Neuronal stem cell (in vitro differentiated cells): ENCODE measurements around the gene TMTC1.
A peak's percentile ranks its signal among the peaks of the same experiment; 100 is the strongest.

Experiments used
- DNase-seq: peaks from one replicate; pipeline ENCODE4 v3.0.0-alpha.2; 2013; ENCODE audit warnings: low spot score
- H2AFZ ChIP-seq: one replicate; pipeline ENCODE4 v1.6.1; 2013; ENCODE audit warnings: mild to moderate bottlenecking, low read length, inconsistent platforms
- H2AK5ac ChIP-seq: 2 replicates; pipeline ENCODE4 v1.6.1; 2013; ENCODE audit warnings: low read depth, mild to moderate bottlenecking, inconsistent platforms, low read length, moderate library complexity, mixed read lengths
- H2BK120ac ChIP-seq: 2 replicates; pipeline ENCODE4 v1.6.1; 2013; ENCODE audit warnings: low read depth, mild to moderate bottlenecking, inconsistent platforms, low read length, moderate library complexity, mixed read lengths
- H2BK12ac ChIP-seq: one replicate; pipeline ENCODE4 v1.6.1; 2013; ENCODE audit warnings: low read length, inconsistent platforms
- H2BK15ac ChIP-seq: 2 replicates; pipeline ENCODE4 v1.6.1; 2013; ENCODE audit warnings: mild to moderate bottlenecking, low read length, inconsistent platforms, mixed read lengths
- H2BK5ac ChIP-seq: one replicate; pipeline ENCODE4 v1.6.1; 2013; ENCODE audit warnings: inconsistent platforms, mild to moderate bottlenecking, low read length, moderate library complexity
- H3K14ac ChIP-seq: one replicate; pipeline ENCODE4 v1.6.1; 2013; ENCODE audit warnings: low read length, inconsistent platforms
- H3K18ac ChIP-seq: 2 replicates; pipeline ENCODE4 v1.6.1; 2013; ENCODE audit warnings: low read length, inconsistent platforms
- H3K23ac ChIP-seq: 2 replicates; pipeline ENCODE4 v1.6.1; 2013; ENCODE audit warnings: low read depth, mild to moderate bottlenecking, mixed read lengths, low read length, inconsistent platforms; ENCODE audit not compliant: poor library complexity
- H3K27ac ChIP-seq: replicated peaks from 3 replicates; pipeline ENCODE4 v1.5.1; 2013; ENCODE audit warnings: low read length, inconsistent platforms
- H3K27me3 ChIP-seq, 3 experiments: 2 replicates each; pipeline ENCODE4 v1.6.1; 2013; ENCODE audit warnings: low read length in 3 of 3, mild to moderate bottlenecking in 2 of 3, inconsistent platforms in 1 of 3, low read depth in 1 of 3, mixed read lengths in 1 of 3, moderate library complexity in 1 of 3; ENCODE audit not compliant: control insufficient read depth in 3 of 3, insufficient read depth in 3 of 3
- H3K36me3 ChIP-seq, 2 donors: replicated peaks in 1 of 2; 2 replicates each; pipeline ENCODE4 v1.6.1; 2013; ENCODE audit warnings: low read length in 2 of 2; ENCODE audit not compliant: control insufficient read depth in 2 of 2, insufficient read depth in 2 of 2
- H3K4ac ChIP-seq: 2 replicates; pipeline ENCODE4 v1.6.1; 2013; ENCODE audit warnings: inconsistent platforms, mild to moderate bottlenecking, low read length, moderate library complexity
- H3K4me1 ChIP-seq, 2 donors: 1 replicate in 1 of 2; 2 replicates in 1 of 2; pipeline ENCODE4 v1.6.1; 2013; ENCODE audit warnings: low read length in 2 of 2, low read depth in 1 of 2; ENCODE audit not compliant: control insufficient read depth in 2 of 2, insufficient read depth in 1 of 2
- H3K4me2 ChIP-seq: one replicate; pipeline ENCODE4 v1.6.1; 2013; ENCODE audit warnings: mild to moderate bottlenecking, low read length, inconsistent platforms; ENCODE audit not compliant: insufficient read depth, poor library complexity, severe bottlenecking
- H3K4me3 ChIP-seq, 2 donors: 2 replicates each; pipeline ENCODE4 v1.5.1; 2013; ENCODE audit warnings: low read length in 2 of 2, mild to moderate bottlenecking in 2 of 2, inconsistent platforms in 1 of 2, moderate library complexity in 1 of 2
- H3K79me1 ChIP-seq: one replicate; pipeline ENCODE4 v1.6.1; 2013; ENCODE audit warnings: low read depth, mild to moderate bottlenecking, inconsistent platforms, low read length, moderate library complexity
- H3K9ac ChIP-seq: one replicate; pipeline ENCODE4 v1.6.1; 2013; ENCODE audit warnings: mild to moderate bottlenecking, low read depth, low read length, inconsistent platforms; ENCODE audit not compliant: poor library complexity
- H3K9me3 ChIP-seq, 2 donors: replicated peaks in 1 of 2; 2 replicates each; pipeline versions ENCODE3 to v1.6.1; 2013; ENCODE audit warnings: low read length in 2 of 2, mild to moderate bottlenecking in 2 of 2, inconsistent platforms in 1 of 2, low read depth in 1 of 2, mixed read lengths in 1 of 2, moderate library complexity in 1 of 2; ENCODE audit not compliant: control insufficient read depth in 2 of 2, insufficient read depth in 1 of 2
- H4K8ac ChIP-seq: one replicate; pipeline ENCODE4 v1.6.1; 2013; ENCODE audit warnings: low read depth, mild to moderate bottlenecking, inconsistent platforms, low read length, moderate library complexity
- H4K91ac ChIP-seq: one replicate; pipeline ENCODE4 v1.6.1; 2013; ENCODE audit warnings: low read length, low read depth, mild to moderate bottlenecking, inconsistent platforms; ENCODE audit not compliant: poor library complexity
- WGBS, 2 donors: extraction: QIAGEN DNeasy Blood & Tissue Kit; methylation state at CpG; one replicate each; pipeline ENCODE4 v1.1.7; 2013; ENCODE audit warnings: missing lambda C conversion rate in 2 of 2, mixed read lengths in 1 of 2; ENCODE audit not compliant: insufficient read length in 2 of 2, insufficient replicate concordance in 1 of 2; ENCODE audit errors: extremely low coverage in 2 of 2; 5-methylcytosine and 5-hydroxymethylcytosine counted together

TMTC1 gene

DNA sequence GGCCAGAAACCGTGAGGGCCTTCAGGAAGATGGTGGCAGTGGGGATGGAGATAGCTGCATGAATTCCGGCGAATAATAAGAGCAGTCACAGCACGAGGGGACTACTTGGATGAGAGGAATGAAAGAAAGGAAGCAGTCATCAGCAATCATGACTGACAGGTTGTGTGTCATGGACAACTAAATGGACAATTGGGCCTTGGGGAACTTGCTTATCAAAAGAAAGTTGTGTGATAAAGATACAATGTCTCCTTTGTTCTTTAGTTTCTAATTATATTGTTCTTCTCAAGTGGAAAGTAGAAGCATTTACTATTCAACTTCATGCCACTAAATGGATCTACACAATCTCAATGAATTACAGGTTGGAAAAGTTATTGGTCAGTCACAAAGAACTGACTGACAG, 130.5 kb downstream of the TMTC1 start:
- no peak overlapping the region for H2BK5ac ChIP-seq
- no peak overlapping the region for H2AFZ ChIP-seq
- no peaks in the 10 kb centered on the region for H3K79me1 ChIP-seq
- H3K27ac ChIP-seq = no peak overlapping the region
- H3K36me3 ChIP-seq = peaks cover 2 to 49% of the 10 kb centered on the region in 2 donors
- H3K9me3 ChIP-seq = peaks cover 0 to 8% of the 10 kb centered on the region in 2 donors
- no peak for DNase-seq
- H3K27me3 ChIP-seq = peaks cover 0 to 2% (median 0%) of the 10 kb centered on the region in 3 experiments
- no peak overlapping the region for H3K4me3 ChIP-seq
- H3K18ac ChIP-seq = no peak overlapping the region
- H3K4ac ChIP-seq = no peak overlapping the region
- no peak overlapping the region for H3K4me2 ChIP-seq
- H4K91ac ChIP-seq = no peak overlapping the region
- H3K23ac ChIP-seq = no peak overlapping the region
- no peak overlapping the region for H2BK120ac ChIP-seq
- no peak overlapping the region for H4K8ac ChIP-seq
- no peak overlapping the region for H3K14ac ChIP-seq
- no peak overlapping the region for H2BK15ac ChIP-seq
- no CpG with 5 or more reads among the region's 4 CpGs for WGBS, 2 donors
- H2AK5ac ChIP-seq = no peak overlapping the region
- no peak overlapping the region for H3K9ac ChIP-seq
- no peak overlapping the region for H2BK12ac ChIP-seq
- H3K4me1 ChIP-seq = peaks cover 0 to 3% of the 10 kb centered on the region in 2 donors

DNA sequence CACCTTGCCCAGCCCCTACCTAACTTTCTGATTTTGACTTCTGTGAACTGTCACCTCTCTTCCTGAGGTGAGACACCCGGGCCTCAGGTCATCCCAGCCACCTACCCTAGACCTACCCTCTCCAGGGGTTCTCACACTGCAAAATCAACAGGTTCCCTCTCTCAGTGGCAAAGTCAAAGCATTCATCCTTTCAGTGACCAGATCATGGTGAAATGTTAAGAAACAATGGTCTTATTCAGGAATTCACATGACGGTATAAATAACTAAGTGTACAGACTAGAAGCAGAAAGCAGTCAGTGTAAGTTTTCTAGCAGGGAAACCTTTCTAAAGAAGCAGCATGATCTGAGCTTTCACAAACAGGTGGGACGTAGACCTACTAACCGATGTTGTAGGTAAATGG, 133.4 kb downstream of the TMTC1 start:
- no peaks in the 10 kb centered on the region for H3K79me1 ChIP-seq
- no CpG with 5 or more reads among the region's 4 CpGs for WGBS, 2 donors
- H3K9ac ChIP-seq = no peak overlapping the region
- no peak overlapping the region for H3K4me2 ChIP-seq
- peaks cover 0 to 3% of the 10 kb centered on the region in 2 donors for H3K4me1 ChIP-seq
- H2BK12ac ChIP-seq = no peak overlapping the region
- H3K27me3 ChIP-seq = peaks cover 0 to 2% (median 0%) of the 10 kb centered on the region in 3 experiments
- H3K23ac ChIP-seq = no peak overlapping the region
- H3K18ac ChIP-seq = no peak overlapping the region
- H3K27ac ChIP-seq = no peak overlapping the region
- no peak overlapping the region for H2AFZ ChIP-seq
- no peak overlapping the region for H2BK120ac ChIP-seq
- H3K9me3 ChIP-seq = peaks cover 0 to 8% of the 10 kb centered on the region in 2 donors
- no peak overlapping the region for H3K4me3 ChIP-seq
- no peak overlapping the region for H2AK5ac ChIP-seq
- H4K91ac ChIP-seq = no peak overlapping the region
- H4K8ac ChIP-seq = no peak overlapping the region
- H3K14ac ChIP-seq = no peak overlapping the region
- no peak overlapping the region for H3K4ac ChIP-seq
- no peak overlapping the region for H2BK15ac ChIP-seq
- DNase-seq = no peak
- H2BK5ac ChIP-seq = no peak overlapping the region
- peaks cover 2 to 45% of the 10 kb centered on the region in 2 donors for H3K36me3 ChIP-seq

DNA sequence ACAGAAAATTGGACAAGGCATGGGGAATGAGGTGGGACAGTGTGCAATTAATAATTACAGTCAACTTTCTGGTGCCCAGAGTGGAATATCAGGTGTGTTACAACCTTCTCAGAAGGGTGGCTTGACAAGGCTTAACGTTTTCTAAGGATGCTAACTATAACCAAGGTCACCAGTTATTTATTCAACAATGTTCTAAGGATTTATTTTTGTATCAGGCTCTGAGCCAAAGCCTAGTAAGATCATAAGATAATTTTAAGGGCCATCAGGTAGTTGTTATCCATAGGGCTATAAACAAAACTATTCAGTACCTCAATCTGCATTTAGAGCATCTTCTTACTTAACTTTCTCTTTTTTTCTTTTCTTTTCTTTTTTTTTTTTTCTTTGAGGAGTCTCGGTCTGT, 134.0 kb downstream of the TMTC1 start:
- H3K14ac ChIP-seq = no peak overlapping the region
- H3K27me3 ChIP-seq = peaks cover 0 to 2% (median 0%) of the 10 kb centered on the region in 3 experiments
- H3K79me1 ChIP-seq = no peaks in the 10 kb centered on the region
- H3K4me3 ChIP-seq = no peak overlapping the region
- no peak overlapping the region for H2BK12ac ChIP-seq
- WGBS, 2 donors = no CpG with 5 or more reads among the region's 2 CpGs
- no peak overlapping the region for H2AFZ ChIP-seq
- H4K91ac ChIP-seq = no peak overlapping the region
- H3K9me3 ChIP-seq = peaks cover 0 to 8% of the 10 kb centered on the region in 2 donors
- H3K27ac ChIP-seq = no peak overlapping the region
- H3K18ac ChIP-seq = no peak overlapping the region
- peaks cover 2 to 45% of the 10 kb centered on the region in 2 donors for H3K36me3 ChIP-seq
- no peak overlapping the region for H2BK120ac ChIP-seq
- no peak overlapping the region for H3K4me2 ChIP-seq
- H2AK5ac ChIP-seq = no peak overlapping the region
- H3K23ac ChIP-seq = no peak overlapping the region
- no peak overlapping the region for H2BK5ac ChIP-seq
- no peak overlapping the region for H2BK15ac ChIP-seq
- no peak for DNase-seq
- H3K4me1 ChIP-seq = peaks cover 0 to 3% of the 10 kb centered on the region in 2 donors
- no peak overlapping the region for H3K4ac ChIP-seq
- H4K8ac ChIP-seq = no peak overlapping the region
- H3K9ac ChIP-seq = no peak overlapping the region

DNA sequence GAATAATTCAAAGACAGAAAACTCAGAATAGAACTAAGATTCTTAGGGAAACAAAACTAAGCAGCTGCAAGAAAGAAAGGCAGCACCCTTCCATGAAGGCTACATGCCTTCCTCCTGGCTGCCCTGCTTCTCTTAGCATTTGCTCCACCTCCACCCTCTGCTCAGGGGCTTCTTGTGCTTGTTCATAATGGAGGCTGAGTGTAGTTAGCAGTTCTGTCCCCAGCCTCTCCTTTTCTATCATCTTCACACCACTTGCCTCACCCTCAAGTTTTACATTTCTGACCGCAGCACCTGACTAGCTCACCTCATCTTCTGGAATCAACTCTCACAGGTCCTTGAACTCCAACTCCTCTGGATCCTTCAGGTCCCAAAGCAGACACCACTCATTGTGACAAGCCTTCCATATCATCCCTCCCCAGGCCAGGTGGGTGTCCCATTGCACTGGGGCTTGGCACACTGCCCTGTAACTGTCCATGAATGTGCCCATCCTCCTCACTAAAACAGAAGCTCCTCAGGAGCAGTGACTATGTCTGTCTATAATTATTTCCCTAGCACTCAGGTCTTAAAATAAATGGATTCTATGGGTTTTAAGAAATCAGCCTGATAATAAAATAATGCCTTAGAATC, 139.1 kb downstream of the TMTC1 start:
- DNase-seq = no peak
- no peak overlapping the region for H4K8ac ChIP-seq
- no peak overlapping the region for H3K23ac ChIP-seq
- H2BK120ac ChIP-seq = no peak overlapping the region
- no peak overlapping the region for H2BK12ac ChIP-seq
- no peak overlapping the region for H2BK15ac ChIP-seq
- H3K27ac ChIP-seq = no peak overlapping the region
- H3K9me3 ChIP-seq = peaks cover 0 to 2% of the 10 kb centered on the region in 2 donors
- peaks cover 0 to 24% of the 10 kb centered on the region in 2 donors for H3K36me3 ChIP-seq
- H3K4me2 ChIP-seq = no peak overlapping the region
- H2AK5ac ChIP-seq = no peak overlapping the region
- no CpG with 5 or more reads among the region's 1 CpG for WGBS, 2 donors
- no peaks in the 10 kb centered on the region for H3K79me1 ChIP-seq
- H4K91ac ChIP-seq = no peak overlapping the region
- H3K4me3 ChIP-seq = peak overlapping the region in 1 of 2 donors; percentile 22
- no peak overlapping the region for H3K4ac ChIP-seq
- H3K9ac ChIP-seq = no peak overlapping the region
- no peak overlapping the region for H2BK5ac ChIP-seq
- no peak overlapping the region for H3K14ac ChIP-seq
- no peak overlapping the region for H2AFZ ChIP-seq
- peaks cover 0 to 13% of the 10 kb centered on the region in 2 donors for H3K4me1 ChIP-seq
- H3K18ac ChIP-seq = no peak overlapping the region
- H3K27me3 ChIP-seq = no peaks in the 10 kb centered on the region
